HUES6 (cell line): ENCODE data around the gene LINS1.

Experiments
- H3K27ac ChIP-seq: 2 replicates; pipeline ENCODE4 v1.7.0; 2013; ENCODE audit warnings: low read depth, mild to moderate bottlenecking, low read length, inconsistent platforms
- H3K27me3 ChIP-seq: 2 replicates; pipeline ENCODE4 v1.6.1; 2013; ENCODE audit warnings: low read length; ENCODE audit not compliant: control insufficient read depth, insufficient read depth
- H3K36me3 ChIP-seq: 2 replicates; pipeline ENCODE4 v1.6.1; 2013; ENCODE audit warnings: low read length; ENCODE audit not compliant: control insufficient read depth, insufficient read depth
- H3K4me1 ChIP-seq: 2 replicates; pipeline ENCODE4 v1.6.1; 2013; ENCODE audit warnings: low read length; ENCODE audit not compliant: control insufficient read depth, insufficient read depth
- H3K4me3 ChIP-seq: 2 replicates; pipeline ENCODE4 v1.5.1; 2013; ENCODE audit warnings: low read depth, low read length
- H3K9ac ChIP-seq: one replicate; pipeline ENCODE4 v1.6.1; 2013; ENCODE audit warnings: mild to moderate bottlenecking, low read length
- H3K9me3 ChIP-seq: 2 replicates; pipeline ENCODE4 v1.6.1; 2013; ENCODE audit warnings: low read depth, low read length; ENCODE audit not compliant: control insufficient read depth, insufficient read depth

Gene LINS1

DNA sequence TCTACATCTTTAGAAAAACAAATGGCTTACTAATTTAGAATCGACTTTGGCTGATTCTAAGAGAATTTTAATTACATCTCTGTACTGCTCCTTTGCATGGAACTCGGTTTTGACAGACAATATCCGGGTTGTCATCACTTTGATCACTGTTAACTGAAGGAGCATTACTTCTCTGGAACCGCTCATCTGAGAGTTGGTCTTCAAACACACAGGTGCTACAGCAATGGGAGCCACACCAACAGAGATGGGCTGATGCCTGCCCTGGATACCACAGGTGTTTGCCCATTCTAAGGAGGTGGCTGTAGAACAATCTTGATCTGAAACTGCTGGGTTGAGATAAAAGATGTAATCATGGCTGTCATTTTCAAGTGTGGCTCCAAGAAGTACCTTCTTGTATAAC, 21.6 kb downstream of the LINS1 start:
- no peak overlapping the region for H3K27ac ChIP-seq
- peaks cover 27% of the 10 kb centered on the region for H3K9me3 ChIP-seq
- H3K9ac ChIP-seq: no peak overlapping the region
- H3K36me3 ChIP-seq: peaks cover 8% of the 10 kb centered on the region
- no peaks in the 10 kb centered on the region for H3K4me1 ChIP-seq
- H3K27me3 ChIP-seq: no peaks in the 10 kb centered on the region
- H3K4me3 ChIP-seq: no peak overlapping the region

DNA sequence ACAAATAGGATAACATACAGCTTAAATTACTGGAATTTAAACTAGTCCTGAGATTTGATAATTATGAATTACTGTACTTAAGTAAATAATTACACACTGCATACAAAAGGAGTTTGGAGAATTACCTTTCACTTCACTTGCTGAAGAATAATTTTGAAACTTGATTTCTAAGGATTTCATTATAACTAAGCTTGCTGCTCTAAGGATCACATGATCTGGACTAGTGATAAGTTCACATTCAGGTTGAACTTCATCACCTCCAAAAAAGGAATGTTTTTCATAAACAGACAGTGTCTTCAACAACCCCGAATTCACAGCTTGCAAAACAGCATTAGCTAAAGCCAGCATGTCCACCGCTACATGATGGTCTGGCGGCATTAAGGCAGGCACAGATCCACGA, 28.5 kb downstream of the LINS1 start:
- Histone ChIP-seq H3K27me3 (no peaks in the 10 kb centered on the region), H3K9me3 (no peaks in the 10 kb centered on the region), H3K4me3 (no peak overlapping the region), H3K4me1 (no peaks in the 10 kb centered on the region), H3K9ac (no peak overlapping the region), H3K36me3 (peaks cover 23% of the 10 kb centered on the region), H3K27ac (no peak overlapping the region)

GRCh38 chr15:100572362-100572983, 29.5 kb downstream of the LINS1 start:
- peaks cover 23% of the 10 kb centered on the region for H3K36me3 ChIP-seq

DNA sequence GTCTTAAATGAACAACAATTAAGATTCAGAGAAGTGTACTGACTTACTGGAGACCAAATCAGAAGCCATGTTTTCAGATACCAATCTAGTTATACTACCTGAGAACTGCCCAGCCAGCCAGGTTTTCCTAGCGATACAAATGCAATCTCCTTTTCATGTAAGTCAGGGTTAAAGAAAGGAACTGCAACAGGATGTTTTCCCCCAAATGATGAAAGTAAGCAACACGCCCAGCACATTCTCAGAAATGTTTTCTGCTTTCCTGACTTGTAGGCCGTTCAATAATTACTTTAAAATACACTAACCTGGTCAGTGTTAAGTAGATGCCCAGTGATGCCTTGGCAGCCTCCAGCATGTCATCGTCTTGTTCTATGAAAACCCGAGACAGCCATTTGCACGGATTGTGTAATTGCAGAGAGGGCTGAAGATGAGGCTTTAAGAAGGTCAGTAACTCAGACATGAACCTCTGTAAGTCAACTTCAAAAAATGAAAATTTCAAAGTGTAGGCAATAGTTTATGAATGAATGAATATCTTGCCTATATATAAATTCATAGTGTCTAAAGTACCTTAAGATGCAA, 30.3 kb downstream of the LINS1 start:
- Histone ChIP-seq H3K9me3 (no peaks in the 10 kb centered on the region), H3K9ac (no peak overlapping the region), H3K27ac (no peak overlapping the region), H3K27me3 (no peaks in the 10 kb centered on the region), H3K4me3 (no peak overlapping the region), H3K36me3 (peaks cover 23% of the 10 kb centered on the region), H3K4me1 (no peaks in the 10 kb centered on the region)

More at GRCh38 chr15:100572362-100572983, 29.5 kb downstream of the LINS1 start:
- no peaks in the 10 kb centered on the region for H3K27me3 ChIP-seq
- H3K4me1 ChIP-seq: no peaks in the 10 kb centered on the region
- no peaks in the 10 kb centered on the region for H3K9me3 ChIP-seq
- no peak overlapping the region for H3K27ac ChIP-seq
- H3K4me3 ChIP-seq: no peak overlapping the region
- no peak overlapping the region for H3K9ac ChIP-seq

GRCh38 chr15:100570735-100571313, 31.2 kb downstream of the LINS1 start:
- H3K4me3 ChIP-seq: no peak overlapping the region
- no peaks in the 10 kb centered on the region for H3K27me3 ChIP-seq
- no peaks in the 10 kb centered on the region for H3K9me3 ChIP-seq
- no peak overlapping the region for H3K27ac ChIP-seq
- H3K4me1 ChIP-seq: no peaks in the 10 kb centered on the region
- peaks cover 23% of the 10 kb centered on the region for H3K36me3 ChIP-seq
- no peak overlapping the region for H3K9ac ChIP-seq

DNA sequence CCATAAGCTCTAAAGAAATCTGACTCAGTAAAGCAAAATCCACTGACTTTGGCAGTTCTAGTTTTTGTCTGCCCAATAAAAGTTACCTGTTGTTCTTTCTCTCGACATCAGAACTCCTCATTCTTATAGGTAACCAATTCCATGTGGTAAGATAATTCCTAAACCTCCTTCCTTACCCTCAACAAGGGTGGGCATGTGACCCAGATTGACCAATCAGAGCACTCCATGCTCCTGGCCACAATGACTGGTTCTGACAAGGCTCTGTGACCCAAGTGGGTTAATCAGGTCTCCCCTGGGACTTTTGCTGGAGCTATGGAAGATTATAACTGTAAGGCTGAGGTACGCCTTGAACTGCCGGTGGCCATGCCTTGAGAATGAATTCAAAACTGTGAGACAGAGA, 31.7 kb downstream of the LINS1 start:
- Histone ChIP-seq H3K9ac (no peak overlapping the region), H3K4me3 (no peak overlapping the region), H3K27me3 (no peaks in the 10 kb centered on the region), H3K36me3 (peaks cover 23% of the 10 kb centered on the region), H3K9me3 (no peaks in the 10 kb centered on the region), H3K27ac (no peak overlapping the region), H3K4me1 (no peaks in the 10 kb centered on the region)

- H3K27me3 ChIP-seq: no peaks in the 10 kb centered on the region
- no peak overlapping the region for H3K4me3 ChIP-seq
- H3K36me3 ChIP-seq: peaks cover 23% of the 10 kb centered on the region
- H3K4me1 ChIP-seq: no peaks in the 10 kb centered on the region
- H3K9ac ChIP-seq: no peak overlapping the region
- H3K9me3 ChIP-seq: no peaks in the 10 kb centered on the region
- H3K27ac ChIP-seq: no peak overlapping the region
These were observed 32.6 kb downstream of the LINS1 start for GRCh38 chr15:100569391-100569790.

- H3K36me3 ChIP-seq: peaks cover 11% of the 10 kb centered on the region
- H3K27me3 ChIP-seq: no peaks in the 10 kb centered on the region
These were observed 34.9 kb downstream of the LINS1 start for GRCh38 chr15:100566850-100567628.

DNA sequence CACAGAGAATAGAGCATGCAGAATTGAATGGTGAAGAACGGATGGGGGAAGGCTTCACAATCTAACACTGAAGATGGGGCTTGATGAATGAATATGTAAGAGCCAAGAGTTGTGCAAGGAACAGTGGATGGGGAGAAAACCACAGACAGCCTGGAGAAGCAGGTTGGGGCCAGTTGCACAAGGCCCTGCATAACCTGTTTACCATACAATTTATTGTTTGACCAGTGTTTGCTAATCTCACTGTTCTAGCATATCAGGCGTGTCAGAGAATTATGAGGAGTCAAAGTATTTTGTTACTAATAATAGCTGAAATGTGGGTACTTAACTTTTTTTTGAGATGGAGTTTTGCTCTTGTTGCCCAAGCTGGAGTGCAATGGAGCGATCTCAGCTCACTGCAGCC, 36.4 kb downstream of the LINS1 start:
- no peak overlapping the region for H3K4me3 ChIP-seq
- no peaks in the 10 kb centered on the region for H3K4me1 ChIP-seq
- H3K27ac ChIP-seq: no peak overlapping the region
- 0 out of 2 replicates have a peak, but pooled peaks cover 4% of the 10 kb centered on the region for H3K36me3 ChIP-seq
- H3K9me3 ChIP-seq: no peaks in the 10 kb centered on the region
- no peaks in the 10 kb centered on the region for H3K27me3 ChIP-seq
- no peak overlapping the region for H3K9ac ChIP-seq

More at GRCh38 chr15:100566850-100567628, 34.9 kb downstream of the LINS1 start:
- H3K9ac ChIP-seq: no peak overlapping the region
- no peaks in the 10 kb centered on the region for H3K4me1 ChIP-seq
- H3K9me3 ChIP-seq: no peaks in the 10 kb centered on the region
- H3K27ac ChIP-seq: no peak overlapping the region
- no peak overlapping the region for H3K4me3 ChIP-seq

GRCh38 chr15:100560323-100560722, 41.7 kb downstream of the LINS1 start:
- Histone ChIP-seq H3K4me1 (no peaks in the 10 kb centered on the region), H3K36me3 (no peaks in the 10 kb centered on the region), H3K27ac (no peak overlapping the region), H3K27me3 (no peaks in the 10 kb centered on the region), H3K9ac (no peak overlapping the region), H3K4me3 (no peak overlapping the region), H3K9me3 (peaks cover 7% of the 10 kb centered on the region)

DNA sequence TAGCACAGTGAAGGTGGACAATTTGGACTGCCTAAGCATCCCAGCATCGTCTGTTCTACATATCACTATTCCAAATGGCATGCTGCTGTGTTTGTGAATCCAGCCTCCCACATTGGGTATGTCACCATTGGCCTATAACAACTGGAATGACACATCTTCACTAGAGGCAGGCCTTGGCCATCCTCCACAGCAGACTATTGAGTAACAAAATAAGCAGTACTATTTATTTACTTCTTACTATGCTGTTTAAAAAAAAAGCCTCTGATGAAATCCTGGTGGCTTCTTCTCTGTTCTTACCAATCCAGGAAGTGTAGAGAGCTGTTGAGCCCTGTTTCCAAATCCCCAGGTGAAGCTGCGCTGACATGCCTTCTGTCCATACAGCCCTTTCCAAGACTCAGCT, 42.7 kb downstream of the LINS1 start:
- H3K27ac ChIP-seq: no peak overlapping the region
- H3K27me3 ChIP-seq: no peaks in the 10 kb centered on the region
- H3K4me3 ChIP-seq: no peak overlapping the region
- no peaks in the 10 kb centered on the region for H3K4me1 ChIP-seq
- peaks cover 7% of the 10 kb centered on the region for H3K9me3 ChIP-seq
- no peak overlapping the region for H3K9ac ChIP-seq
- no peaks in the 10 kb centered on the region for H3K36me3 ChIP-seq
